ENCODE results near the gene MICALL2.

Gene MICALL2

DNA sequence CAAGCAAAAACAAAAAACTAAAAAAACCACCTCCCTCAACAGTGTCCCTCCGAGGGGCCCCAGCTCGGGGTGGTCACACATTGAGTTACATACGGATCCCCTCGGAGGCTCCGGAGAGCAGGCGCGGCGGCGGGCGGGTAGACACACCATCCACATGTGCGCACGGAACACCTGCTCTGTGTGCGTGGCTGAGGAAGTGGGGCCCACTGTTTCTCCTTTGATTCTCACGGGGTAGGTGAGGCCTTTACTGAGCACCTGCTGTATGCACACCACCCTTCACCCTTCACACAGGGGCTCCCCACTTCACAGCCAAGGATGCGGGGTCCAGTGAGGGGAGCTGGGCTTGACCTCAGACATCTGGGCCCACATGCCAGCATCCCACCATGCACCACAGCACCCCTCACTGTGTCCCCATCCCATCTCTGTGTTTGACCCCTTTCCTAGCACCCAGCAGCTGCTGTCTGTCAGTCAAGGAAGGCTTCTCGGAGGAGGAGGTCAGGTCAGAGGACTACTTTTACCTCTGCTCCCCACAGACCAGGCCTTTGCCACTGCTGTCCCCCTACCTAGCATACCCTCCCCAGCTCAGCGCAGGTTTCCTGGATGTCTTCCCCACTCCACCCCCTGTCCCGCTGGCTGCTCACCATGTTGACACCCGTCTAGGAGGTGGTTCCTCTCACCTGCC lies 71.1 kb downstream of the MICALL2 start:
- no peak for DNase-seq

DNA sequence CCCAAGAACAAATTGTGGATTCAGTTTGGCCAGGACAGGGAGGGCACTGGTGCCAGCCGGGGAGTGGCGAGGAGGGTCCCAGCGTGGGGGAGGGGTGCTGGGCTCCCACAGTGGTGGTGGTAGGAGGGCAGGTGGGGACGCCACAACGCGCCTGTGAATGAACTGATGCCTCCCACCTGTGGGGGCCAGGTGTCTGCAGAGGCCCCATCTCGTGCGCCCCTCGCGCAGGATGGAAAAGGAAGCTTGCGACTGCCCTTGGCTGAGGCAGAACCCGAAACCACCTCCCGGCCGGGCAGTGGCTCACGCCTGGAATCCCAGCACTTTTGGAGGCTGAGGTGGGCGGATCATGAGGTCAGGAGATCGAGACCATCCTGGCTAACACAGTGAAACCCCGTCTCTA lies 72.0 kb downstream of the MICALL2 start:
- no peak for DNase-seq

DNA sequence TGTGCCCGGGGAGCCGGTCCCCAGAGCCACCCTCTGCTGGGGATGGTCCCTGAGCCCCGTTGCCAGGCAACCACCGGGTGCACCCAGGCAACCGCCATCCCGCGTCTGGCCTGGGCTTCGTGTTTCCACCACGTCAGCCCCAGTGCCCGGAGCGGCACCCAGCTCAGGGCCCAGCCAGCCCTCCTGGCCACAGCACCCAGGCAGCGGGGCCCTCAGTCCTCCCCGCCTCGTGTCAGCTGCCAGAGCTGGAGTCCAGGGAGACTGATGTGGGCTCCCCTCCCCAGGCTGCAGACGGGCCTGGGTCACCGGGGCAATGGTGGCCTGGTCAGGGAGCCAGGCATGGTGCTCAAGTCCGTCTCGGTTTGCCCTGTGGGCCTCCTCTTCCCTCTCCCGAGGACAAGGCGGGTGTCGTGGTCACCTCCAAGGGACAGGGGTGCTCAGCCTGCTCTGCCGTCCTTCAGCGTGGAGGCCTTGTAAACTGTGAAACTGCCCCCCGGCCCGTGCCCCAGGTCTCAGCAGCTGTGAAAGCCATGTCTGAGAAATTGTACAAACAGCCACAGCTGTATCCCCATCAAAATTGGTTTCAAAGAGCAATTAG lies 72.5 kb downstream of the MICALL2 start:
- DNase-seq: no peak

DNA sequence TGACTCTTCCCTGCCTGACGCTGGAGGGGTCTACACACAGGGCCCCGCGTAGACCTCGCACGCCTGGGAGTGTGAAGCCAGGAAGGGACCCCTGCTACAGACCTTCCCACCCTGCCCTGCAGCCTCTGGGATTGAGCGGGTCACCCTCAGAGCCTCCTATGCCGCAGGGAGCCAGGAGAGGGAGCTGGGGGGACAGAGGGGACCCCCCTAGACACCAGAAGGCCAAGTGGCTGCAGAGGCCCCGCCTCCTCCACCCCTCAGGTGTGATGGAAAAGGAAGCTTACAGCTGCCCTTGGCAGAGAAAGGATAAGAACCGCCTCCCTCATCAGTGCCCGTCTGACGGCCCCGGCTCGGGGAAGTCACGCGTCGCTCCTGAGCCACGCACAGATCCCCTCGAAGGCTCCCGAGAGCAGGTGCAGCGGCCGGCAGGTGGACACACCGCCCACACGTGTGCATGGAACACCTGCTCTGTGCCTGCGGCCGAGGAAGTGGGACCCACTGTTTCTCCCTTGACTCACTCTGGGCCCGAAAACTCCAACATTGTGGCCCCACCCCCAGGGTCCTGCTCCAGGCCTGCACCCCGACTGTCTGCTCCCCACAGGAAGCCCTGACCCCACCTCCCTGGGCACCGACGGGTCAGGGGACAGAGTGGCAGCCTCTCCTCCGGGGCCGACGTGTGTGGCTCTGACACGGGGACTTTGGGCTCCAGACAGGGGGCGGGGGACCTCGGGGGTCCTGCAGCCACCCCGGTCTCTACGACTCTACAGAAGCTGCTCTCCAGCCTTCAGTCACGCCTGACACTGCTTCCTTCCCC lies 73.3 kb downstream of the MICALL2 start:
- DNase-seq: no peak

DNA sequence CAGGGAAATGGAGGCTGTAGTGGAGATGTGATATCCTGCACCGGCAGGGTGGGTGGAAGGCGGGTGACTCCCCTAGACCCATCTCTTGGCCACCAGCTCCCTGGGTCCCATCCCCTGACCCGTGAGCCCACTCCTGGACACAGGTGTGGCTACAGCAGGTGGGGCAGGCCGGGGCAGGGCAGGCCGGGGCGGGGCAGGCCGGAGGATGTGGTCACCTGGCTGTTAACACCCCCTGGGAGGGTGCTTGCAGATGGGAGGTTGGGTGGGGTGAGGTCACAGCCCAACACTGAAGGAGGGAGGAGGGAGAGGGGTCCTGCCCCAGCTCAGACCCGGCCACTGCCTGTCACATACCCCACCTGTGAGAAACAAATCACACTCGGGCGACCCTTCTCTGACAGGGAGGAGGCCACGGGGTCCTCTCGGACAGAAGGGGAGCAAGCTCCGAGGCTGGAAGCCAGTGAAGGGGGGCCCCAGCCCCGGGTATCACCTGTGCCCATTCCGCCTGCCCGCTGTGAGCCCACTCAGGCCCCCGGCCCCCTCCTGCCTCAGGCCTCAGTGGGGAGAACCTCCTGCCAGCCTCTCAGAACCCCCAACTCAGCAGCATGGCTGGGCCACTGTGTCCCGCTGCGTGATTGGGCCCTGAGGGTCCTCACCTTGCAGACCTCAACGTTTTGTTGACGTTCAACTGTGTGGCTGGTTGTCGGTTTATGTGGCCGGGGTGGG lies 74.0 kb downstream of the MICALL2 start:
- no peak for DNase-seq

Data from effector CD8-positive, alpha-beta T cell (primary cell).